HG03045 (cell line): ENCODE data around the gene NR4A3.

ENCODE experiments used
- ATAC-seq: cut with Tn5 transposase; IDR thresholded peaks from one replicate; pipeline ENCODE4 v1.9.1; 2021; ENCODE audit warnings: mild to moderate bottlenecking, moderate library complexity; ENCODE audit not compliant: unreplicated experiment

NR4A3 gene

DNA sequence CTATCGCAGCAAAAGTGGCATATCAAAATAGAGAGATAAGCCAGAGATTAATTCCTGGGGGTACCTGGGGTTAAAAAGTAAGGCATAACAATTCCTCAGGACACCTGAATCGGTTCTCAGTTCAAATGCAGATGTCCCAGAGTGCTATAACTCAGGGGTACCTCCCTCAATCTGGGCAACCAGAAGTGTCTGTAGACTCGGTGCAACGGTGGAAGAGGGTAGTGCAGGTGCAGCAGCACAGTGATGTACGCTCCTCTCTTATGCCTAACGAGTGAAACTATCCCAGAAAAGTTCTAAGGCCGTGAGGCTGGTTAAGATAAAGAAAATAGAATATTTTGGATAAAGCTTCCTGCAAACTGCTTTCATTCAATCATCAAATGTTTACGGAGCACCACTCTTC, 7.9 kb upstream of the NR4A3 start:
- no peak for ATAC-seq

DNA sequence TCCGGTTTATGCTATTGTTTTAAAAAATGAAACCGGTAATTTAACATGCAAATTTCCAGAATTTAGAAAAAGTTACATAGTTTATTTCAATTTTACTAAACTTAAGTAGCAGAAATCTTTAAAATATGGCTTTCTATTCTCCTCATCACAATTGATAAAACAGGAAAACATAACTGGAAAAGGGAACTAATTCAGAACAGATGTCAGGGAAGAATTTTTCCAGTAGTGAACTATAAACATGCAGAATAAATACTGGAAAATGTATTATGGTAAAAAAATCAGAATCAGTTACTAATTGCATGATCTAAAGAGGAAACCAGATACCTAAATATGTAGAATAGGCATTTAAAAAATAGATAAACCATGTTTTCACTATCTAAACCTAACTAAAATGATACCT, 7.3 kb upstream of the NR4A3 start:
- no peak for ATAC-seq

DNA sequence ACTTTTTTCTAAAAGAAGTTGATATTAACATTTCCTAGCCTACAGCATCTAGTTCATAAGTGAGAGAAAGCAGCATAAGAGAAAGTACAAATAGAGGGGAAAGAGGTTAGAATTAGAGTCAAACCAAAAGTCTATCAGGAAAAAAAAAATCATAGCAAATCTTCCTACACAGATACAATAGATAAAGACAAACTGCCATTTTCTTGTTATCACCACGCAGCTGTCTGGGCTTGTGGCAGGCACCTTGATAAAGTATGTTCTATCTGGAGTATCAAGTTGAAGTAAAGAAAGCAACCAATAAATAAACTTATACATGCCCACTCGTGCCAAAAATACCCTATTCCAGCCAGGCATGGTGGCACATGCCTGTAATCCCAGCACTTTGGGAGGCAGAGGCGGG, 5.3 kb upstream of the NR4A3 start:
- ATAC-seq: no peak

- no peak for ATAC-seq
These were observed 3.2 kb upstream of the NR4A3 start for GRCh38 chr9:99818500-99818899.

DNA sequence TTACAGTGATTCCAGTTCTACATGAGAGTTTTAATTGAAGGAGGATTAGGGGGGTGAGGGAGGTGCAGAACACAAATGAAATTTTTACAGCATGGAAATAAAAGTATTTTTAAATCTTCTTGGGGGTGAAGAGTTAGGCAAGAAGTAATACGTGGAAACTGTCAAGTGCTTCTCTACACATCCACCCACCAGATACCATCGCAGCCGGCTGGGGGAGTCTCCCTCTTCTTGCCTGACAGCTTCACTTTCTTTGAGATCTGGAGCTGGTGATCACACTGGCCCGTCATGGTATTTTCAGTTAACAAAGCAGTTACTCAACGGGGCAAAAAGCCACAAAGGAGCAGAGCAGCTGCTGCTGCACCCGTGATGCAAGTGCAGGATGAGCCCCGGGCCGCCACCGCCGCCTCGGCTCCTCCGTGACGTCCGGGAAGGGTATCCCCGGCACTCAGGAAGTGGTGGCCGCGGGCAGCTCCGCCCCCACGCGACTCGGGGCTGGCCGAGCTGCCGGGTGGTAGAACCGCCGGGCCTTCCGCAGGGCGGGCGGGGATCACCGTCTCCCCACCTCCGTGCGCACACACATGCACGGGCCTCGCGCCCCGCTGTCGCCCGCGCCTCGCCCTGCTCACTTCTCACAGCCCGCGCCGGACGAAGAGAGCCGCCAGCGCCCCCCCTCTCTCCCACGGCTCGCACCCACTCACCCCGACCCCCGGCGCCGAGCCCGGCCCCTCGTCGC, 2.4 kb upstream of the NR4A3 start:
- peak; percentile 55 for ATAC-seq

DNA sequence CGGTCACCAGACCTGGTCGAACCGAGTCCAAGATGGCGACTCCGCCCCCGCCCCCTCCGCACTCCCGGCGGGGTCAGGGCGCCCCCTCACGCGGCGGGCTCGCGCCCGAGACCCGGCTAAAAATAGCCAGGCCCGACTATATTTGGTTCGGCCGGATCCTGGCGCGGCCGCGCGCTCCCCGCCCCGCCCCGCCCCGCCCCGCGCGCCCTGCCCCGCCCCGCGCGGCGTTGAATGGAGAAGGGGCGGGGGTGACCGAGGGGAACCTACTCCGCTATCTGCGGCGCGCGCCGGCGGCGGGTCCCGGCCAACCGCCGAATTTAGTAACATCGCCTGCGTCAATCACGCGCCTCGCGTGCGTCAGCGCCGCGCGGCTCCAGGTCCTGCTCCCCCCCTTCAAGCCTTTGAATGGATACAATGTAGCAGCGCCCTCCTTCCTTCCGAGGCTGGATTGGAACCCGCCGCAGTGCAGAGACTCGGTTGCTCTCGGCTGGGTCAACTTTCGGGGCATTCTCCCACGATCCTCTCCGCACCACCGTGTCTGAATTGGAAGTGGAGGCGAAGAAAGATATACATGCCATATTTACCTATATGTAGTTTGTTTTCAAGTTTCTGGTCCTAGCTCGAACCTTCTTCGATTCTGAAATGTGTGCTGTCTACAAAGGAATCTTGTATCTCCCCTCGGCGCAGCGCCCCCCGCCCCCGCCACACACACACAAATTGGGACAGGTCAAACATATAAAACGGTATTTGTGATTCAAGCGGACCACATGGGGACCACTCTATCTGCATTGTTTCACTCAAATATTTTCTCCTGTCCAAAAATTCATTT, 1.6 kb upstream of the NR4A3 start:
- peak; percentile 50 for ATAC-seq

DNA sequence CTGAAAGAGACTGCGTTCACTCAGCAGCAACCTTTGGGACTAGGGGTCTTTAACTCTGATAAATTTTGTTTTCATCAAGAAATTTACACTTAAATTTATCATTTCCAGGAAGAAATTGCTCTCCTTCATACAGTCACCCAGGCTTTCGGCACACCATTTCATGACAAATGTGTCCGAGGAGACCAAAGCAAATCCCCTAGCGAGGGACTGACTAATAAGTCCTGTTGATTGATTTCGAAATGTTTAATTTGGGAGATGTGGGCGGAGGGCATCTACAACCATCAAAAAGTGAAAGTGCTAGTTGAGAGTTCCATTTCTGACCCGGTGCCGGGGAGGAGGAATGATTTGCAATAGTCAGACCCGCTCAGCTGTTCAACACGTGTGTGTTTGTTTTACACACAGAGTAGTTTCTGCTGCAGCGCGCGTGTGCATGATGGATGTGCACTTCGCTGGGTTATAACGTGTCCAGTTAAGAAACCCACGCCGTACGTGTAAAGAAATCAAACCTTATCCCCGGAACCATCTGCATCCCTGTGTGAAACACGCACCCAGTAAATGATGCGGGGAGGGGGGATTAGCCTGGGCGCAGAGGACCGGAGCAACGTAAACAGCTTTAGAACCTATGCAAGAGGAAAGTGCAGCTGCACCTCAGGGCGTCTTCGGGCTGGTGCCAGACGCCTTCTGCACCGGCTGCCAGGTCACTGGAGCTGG, 845 bp upstream of the NR4A3 start:
- ATAC-seq: no peak

DNA sequence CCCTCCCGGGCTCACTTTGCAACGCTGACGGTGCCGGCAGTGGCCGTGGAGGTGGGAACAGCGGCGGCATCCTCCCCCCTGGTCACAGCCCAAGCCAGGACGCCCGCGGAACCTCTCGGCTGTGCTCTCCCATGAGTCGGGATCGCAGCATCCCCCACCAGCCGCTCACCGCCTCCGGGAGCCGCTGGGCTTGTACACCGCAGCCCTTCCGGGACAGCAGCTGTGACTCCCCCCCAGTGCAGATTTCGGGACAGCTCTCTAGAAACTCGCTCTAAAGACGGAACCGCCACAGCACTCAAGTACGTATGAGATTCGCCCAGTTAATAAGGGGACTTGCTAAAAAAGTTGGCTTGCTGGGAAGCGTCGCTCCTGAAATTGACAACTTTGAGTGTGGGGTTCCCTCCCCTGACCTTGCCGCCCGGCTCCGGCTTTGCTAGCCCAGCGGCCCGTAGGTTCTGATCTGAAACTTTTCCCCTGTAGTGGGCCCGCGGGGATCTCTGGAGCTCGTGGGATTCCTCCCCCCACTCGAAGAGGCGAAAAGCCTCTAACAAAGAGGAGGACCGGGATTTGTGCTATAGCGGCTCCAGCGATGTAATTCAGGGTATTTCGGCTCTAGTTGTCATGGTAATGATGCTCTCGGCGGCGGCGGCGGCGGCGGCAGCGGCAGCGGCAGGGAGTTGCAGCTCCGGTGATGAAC, 572 bp downstream of the NR4A3 start:
- ATAC-seq: no peak

- ATAC-seq: no peak
These were observed 1.3 kb downstream of the NR4A3 start for GRCh38 chr9:99822806-99823591.

DNA sequence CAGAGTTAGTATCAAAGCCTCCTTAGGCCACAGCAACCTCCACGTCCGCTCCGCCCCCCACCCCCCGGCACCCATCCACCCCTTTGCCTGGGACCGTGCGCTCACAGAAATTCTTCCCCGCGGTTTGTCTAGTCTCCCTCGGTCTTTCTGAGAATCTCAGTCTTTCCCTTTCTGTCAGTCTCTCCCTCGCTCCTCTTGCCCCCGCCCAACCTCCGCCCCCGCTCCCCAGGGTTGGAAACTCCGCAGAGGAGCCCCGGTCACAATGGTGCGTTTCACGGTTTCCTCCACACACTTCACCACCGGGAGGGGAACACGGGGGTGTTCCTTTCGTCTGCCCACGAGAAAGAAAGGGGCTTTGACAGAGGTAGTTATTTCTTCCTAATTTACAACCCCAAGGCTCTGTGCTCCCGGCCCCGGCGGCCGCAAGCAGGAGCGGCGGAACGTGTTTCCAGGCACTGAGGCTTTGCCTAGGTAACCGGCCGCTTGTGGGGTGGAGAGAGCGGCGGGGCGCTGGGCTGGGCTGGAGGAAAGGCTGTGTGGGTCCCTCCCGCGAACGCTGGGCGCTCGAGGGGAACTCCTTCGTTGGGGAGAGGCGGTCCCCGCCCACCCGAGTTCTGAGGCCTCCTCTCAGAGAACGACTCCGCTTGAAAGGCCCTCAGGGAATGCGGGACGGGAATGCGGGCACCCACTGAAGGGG, 2.1 kb downstream of the NR4A3 start:
- ATAC-seq: no peak

GRCh38 chr9:99824378-99825171, 2.9 kb downstream of the NR4A3 start:
- ATAC-seq: no peak

GRCh38 chr9:99825172-99826046, 3.7 kb downstream of the NR4A3 start:
- ATAC-seq: no peak

- ATAC-seq: no peak
These were observed 4.9 kb downstream of the NR4A3 start for GRCh38 chr9:99826579-99826978.

DNA sequence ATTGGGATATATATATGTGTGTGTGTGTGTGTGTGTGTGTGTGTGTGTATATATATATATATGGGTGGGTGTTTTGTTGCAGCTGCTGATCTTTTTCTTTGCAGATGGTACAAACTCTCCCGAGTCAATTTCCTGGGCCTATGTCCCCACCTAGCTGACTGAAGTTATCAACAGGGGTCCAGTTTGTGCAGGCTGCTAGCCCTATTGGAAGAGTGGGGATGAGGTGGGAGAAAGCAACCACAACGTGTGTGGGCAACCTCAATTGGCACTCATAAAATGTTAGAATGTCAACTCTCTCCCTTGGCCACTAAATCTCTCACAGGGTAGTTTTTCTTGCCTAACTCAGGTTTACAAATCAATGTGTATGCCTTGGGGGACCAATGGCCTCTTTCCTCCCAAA, 5.6 kb downstream of the NR4A3 start:
- ATAC-seq: no peak

GRCh38 chr9:99828054-99828416, 6.3 kb downstream of the NR4A3 start:
- ATAC-seq: no peak

DNA sequence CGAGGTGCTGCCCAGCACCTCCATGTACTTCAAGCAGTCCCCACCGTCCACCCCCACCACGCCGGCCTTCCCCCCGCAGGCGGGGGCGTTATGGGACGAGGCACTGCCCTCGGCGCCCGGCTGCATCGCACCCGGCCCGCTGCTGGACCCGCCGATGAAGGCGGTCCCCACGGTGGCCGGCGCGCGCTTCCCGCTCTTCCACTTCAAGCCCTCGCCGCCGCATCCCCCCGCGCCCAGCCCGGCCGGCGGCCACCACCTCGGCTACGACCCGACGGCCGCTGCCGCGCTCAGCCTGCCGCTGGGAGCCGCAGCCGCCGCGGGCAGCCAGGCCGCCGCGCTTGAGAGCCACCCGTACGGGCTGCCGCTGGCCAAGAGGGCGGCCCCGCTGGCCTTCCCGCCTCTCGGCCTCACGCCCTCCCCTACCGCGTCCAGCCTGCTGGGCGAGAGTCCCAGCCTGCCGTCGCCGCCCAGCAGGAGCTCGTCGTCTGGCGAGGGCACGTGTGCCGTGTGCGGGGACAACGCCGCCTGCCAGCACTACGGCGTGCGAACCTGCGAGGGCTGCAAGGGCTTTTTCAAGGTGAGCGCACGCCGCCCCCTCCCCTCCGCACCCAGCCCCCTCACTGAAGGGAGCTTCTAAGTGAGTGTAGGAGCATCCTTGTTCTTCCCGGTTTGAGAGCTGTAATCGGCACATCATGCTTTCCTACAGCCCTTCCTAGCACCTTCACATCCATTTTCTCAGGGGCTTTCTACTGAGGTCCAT, 6.9 kb downstream of the NR4A3 start:
- no peak for ATAC-seq

DNA sequence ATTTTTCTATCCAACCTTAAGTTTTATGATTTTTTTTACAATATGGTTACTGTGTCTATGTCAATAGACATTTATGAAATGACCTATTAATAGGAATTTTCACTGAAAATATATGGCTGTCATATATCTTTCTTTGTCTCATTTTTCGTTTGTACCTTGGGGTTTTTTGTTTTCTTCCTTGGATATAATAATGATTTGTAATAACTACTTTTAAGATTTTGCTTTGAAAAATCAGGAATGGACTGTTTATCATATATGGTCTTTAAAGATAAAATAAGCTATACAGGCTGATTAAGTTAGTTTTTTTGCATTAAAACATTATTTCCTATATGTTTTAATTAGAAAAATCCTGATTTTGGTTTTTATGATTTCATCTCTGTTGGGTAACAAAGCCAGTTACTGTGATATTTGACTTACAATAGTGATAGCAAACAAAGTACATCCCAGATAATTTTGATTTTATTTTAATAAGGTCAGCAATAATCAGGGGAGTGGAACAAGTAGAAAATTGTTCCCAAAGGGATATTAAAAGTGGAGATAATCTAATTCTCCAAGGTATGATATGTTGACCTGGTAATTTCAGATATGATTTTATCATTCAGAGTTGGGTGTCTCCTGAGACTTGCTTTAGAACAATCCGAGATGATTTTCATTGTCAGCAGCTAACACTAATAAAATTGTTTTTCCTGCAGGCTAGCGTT, 10.3 kb downstream of the NR4A3 start:
- no peak for ATAC-seq
